Measurements from ENCODE around the gene EHHADH.

DNA sequence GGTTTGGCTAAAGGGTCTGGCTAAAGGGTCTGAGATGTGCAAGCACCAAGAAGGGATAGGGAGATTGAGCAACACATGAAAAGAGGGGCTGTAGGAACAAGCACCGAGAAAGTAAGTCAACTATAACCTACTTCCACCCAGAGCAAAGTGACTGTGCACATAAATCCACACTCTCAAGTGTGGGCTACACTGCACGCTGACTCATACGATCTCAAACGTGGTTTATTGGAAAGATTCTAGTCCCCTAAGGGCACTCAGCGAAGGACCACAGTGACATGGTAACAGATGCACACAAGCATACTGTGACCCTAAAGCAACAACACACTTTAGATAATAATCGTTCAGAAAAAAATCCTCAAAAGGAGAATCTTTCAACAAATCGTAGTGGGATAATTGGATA is 48.0 kb downstream of the EHHADH start:
- TF ChIP-seq POLR2A (IDR thresholded peaks at IDR 0.05): no peak
- TF ChIP-seq, protein P1, sequence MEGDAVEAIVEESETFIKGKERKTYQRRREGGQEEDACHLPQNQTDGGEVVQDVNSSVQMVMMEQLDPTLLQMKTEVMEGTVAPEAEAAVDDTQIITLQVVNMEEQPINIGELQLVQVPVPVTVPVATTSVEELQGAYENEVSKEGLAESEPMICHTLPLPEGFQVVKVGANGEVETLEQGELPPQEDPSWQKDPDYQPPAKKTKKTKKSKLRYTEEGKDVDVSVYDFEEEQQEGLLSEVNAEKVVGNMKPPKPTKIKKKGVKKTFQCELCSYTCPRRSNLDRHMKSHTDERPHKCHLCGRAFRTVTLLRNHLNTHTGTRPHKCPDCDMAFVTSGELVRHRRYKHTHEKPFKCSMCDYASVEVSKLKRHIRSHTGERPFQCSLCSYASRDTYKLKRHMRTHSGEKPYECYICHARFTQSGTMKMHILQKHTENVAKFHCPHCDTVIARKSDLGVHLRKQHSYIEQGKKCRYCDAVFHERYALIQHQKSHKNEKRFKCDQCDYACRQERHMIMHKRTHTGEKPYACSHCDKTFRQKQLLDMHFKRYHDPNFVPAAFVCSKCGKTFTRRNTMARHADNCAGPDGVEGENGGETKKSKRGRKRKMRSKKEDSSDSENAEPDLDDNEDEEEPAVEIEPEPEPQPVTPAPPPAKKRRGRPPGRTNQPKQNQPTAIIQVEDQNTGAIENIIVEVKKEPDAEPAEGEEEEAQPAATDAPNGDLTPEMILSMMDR (IDR thresholded peaks at IDR 0.05): no peak

Data from uterus (tissue), 2 donors.